ENCODE results near the gene MARCKS. TPM values are rescaled to one million over a fixed set of nuclear protein-coding genes. Genes with fewer than 3 reads are reported as not detected.

The MARCKS gene
- total RNA-seq, 4 donors from 2014 or later: 33.7 to 42.9 (median 36.7) TPM

DNA sequence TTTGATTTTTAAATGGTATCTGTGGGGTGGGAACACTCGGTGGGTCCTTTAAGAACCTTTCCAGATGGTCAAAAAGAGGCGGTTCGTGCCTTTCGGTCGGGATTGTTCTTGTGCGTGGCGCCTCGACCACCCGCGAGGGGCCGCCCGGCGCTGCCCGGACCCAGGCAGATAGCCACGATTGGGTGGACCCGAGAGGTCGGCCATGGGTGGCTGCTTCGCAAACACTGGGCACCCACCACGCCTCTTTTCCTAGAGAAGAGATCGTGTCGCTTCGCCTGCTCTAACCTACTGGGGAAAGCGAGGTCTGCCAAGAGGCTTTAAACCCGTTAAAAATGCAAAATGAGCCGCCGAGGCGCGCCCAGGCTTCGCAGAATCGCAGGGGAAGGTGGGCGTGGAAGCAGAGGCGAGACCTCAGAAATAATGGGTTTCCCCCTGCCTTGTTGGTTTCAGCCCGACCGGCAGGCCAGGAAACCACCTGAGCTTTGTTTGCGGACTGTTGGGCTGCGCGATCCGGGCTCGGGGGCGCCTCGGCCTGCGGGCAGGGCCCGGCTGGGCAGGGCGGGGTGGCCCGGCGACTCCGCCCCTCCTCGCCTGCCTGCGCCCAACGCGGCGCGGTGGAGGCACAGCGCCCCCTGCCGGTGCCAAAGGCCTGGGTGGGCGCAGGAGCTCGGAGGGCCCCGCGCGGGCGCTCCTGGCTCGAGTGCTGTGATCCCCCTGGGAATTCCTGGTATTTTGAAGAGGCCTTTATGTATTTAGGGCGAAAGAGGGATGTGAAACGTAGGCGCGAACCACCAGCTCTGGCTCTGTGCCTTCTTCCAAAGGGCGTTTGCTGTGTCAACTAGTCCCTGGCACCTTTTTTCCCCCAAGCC, 1.6 kb downstream of the MARCKS start:
- H3K36me3 ChIP-seq: no peaks in the 10 kb centered on the region
- peak overlapping the region; percentile 89 to 98 (median 95) for H3K27ac ChIP-seq
- no peaks in the 10 kb centered on the region for H3K27me3 ChIP-seq
- H3K4me3 ChIP-seq: peak overlapping the region; percentile 58 to 83 (median 79)
- DNase-seq: peak; percentile 88 to 94 (median 93)
- peaks cover 0 to 17% (median 0%) of the 10 kb centered on the region in 4 donors for H3K4me1 ChIP-seq
- no peaks in the 10 kb centered on the region for H3K9me3 ChIP-seq
- peak; percentile 74 to 89 for TF ChIP-seq POLR2A (IDR thresholded peaks at IDR 0.05)
- TF ChIP-seq, protein P1, sequence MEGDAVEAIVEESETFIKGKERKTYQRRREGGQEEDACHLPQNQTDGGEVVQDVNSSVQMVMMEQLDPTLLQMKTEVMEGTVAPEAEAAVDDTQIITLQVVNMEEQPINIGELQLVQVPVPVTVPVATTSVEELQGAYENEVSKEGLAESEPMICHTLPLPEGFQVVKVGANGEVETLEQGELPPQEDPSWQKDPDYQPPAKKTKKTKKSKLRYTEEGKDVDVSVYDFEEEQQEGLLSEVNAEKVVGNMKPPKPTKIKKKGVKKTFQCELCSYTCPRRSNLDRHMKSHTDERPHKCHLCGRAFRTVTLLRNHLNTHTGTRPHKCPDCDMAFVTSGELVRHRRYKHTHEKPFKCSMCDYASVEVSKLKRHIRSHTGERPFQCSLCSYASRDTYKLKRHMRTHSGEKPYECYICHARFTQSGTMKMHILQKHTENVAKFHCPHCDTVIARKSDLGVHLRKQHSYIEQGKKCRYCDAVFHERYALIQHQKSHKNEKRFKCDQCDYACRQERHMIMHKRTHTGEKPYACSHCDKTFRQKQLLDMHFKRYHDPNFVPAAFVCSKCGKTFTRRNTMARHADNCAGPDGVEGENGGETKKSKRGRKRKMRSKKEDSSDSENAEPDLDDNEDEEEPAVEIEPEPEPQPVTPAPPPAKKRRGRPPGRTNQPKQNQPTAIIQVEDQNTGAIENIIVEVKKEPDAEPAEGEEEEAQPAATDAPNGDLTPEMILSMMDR (IDR thresholded peaks at IDR 0.05): peak; percentile 91 to 99 (median 97)

DNA sequence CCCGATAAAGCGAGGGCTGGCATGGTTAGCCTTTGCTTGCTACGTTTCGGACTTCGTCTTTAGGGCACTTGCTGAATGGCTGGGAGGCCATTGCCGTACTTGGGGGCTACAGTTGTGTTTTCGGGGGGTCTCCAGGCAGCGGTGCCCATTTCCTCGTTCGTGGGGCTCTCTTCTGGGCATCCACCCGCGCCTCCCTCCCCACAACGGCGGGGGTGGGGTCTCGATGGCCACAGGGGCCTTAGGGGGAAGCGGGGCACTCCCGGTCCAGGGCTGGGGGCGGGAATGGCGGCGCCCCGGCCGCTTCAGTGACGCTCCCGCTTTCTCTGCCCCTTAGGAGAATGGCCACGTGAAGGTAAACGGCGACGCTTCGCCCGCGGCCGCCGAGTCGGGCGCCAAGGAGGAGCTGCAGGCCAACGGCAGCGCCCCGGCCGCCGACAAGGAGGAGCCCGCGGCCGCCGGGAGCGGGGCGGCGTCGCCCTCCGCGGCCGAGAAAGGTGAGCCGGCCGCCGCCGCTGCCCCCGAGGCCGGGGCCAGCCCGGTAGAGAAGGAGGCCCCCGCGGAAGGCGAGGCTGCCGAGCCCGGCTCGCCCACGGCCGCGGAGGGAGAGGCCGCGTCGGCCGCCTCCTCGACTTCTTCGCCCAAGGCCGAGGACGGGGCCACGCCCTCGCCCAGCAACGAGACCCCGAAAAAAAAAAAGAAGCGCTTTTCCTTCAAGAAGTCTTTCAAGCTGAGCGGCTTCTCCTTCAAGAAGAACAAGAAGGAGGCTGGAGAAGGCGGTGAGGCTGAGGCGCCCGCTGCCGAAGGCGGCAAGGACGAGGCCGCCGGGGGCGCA, 2.4 kb downstream of the MARCKS start:
- H3K27ac ChIP-seq: peak overlapping the region; percentile 89 to 98 (median 95)
- H3K27me3 ChIP-seq: no peaks in the 10 kb centered on the region
- H3K4me1 ChIP-seq: peaks cover 0 to 17% (median 0%) of the 10 kb centered on the region in 4 donors
- H3K36me3 ChIP-seq: no peaks in the 10 kb centered on the region
- peak in 2 of 3 donors; percentile 62 to 74 for DNase-seq
- peak overlapping the region; percentile 58 to 83 (median 79) for H3K4me3 ChIP-seq
- H3K9me3 ChIP-seq: no peaks in the 10 kb centered on the region
- TF ChIP-seq POLR2A (IDR thresholded peaks at IDR 0.05): no peak
- TF ChIP-seq, protein P1 (IDR thresholded peaks at IDR 0.05): peak in 1 of 6 experiments; percentile 7

GRCh38 chr6:113860181-113860955, 3.2 kb downstream of the MARCKS start:
- H3K4me3 ChIP-seq: peak overlapping the region; percentile 58 to 83 (median 79)
- H3K27me3 ChIP-seq: no peaks in the 10 kb centered on the region
- peak in 1 of 3 donors; percentile 52 for DNase-seq
- H3K36me3 ChIP-seq: no peaks in the 10 kb centered on the region
- H3K27ac ChIP-seq: peak overlapping the region; percentile 89 to 98 (median 95)
- H3K9me3 ChIP-seq: no peaks in the 10 kb centered on the region
- peaks cover 0 to 17% (median 0%) of the 10 kb centered on the region in 4 donors for H3K4me1 ChIP-seq
- TF ChIP-seq, protein P1 (IDR thresholded peaks at IDR 0.05): peak in 1 of 6 experiments; percentile 1
- TF ChIP-seq POLR2A (IDR thresholded peaks at IDR 0.05): no peak

- peaks cover 0 to 13% (median 0%) of the 10 kb centered on the region in 4 donors for H3K4me1 ChIP-seq
- H3K9me3 ChIP-seq: no peaks in the 10 kb centered on the region
- TF ChIP-seq POLR2A (IDR thresholded peaks at IDR 0.05): no peak
- TF ChIP-seq, protein P1 (IDR thresholded peaks at IDR 0.05): no peak
- no peaks in the 10 kb centered on the region for H3K36me3 ChIP-seq
- no peak for DNase-seq
- no peaks in the 10 kb centered on the region for H3K27me3 ChIP-seq
- no peak overlapping the region for H3K4me3 ChIP-seq
- no peak overlapping the region for H3K27ac ChIP-seq
Measured at GRCh38 chr6:113862112-113862511, 5.0 kb downstream of the MARCKS start.

DNA sequence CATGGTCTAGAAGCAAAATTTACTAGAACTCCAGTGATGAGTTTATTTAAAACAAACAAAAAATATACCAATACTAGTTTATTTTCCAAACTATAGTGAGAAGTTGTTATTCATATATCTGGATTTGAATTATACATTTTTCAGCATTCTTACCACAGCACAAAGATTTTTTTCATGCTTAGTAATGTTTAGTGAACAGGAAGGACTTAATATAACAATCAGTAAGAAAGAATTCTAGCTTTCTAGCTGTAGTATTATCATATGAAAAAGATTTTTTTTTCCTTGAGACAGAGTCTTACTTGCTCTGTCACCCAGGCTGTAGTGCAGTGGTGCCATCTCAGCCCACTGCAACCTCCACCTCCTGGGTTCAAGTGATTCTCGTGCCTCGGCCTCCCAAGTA, 13.8 kb downstream of the MARCKS start:
- Histone ChIP-seq H3K27ac (no peak overlapping the region), H3K27me3 (no peaks in the 10 kb centered on the region), H3K4me3 (no peak overlapping the region), H3K9me3 (no peaks in the 10 kb centered on the region), H3K36me3 (no peaks in the 10 kb centered on the region), H3K4me1 (no peaks in the 10 kb centered on the region)
- TF ChIP-seq POLR2A (IDR thresholded peaks at IDR 0.05): no peak
- TF ChIP-seq, protein P1 (IDR thresholded peaks at IDR 0.05): no peak
- DNase-seq: no peak

Measured in Peyer's patch (tissue), 4 donors.